Naive B cell (primary cell): Measurements from ENCODE around the gene STX2. TPM values are rescaled to one million over a fixed set of nuclear protein-coding genes. Genes with fewer than 3 reads are reported as not detected.
A peak's percentile ranks its signal among the peaks of the same experiment; 100 is the strongest.
"Not testable (repeated sequence)": the region's sequence is repeated elsewhere in the genome, so short reads cannot be mapped to it uniquely, and the experiment has no call there.

Experiments
- ATAC-seq, 2 donors: fragments of 150-1000 bp; cut with Tn5 transposase; 2 replicates each; pipeline ENCODE4 v1.10.0; 2021; ENCODE audit warnings: low read depth in 2 of 2, mild to moderate bottlenecking in 2 of 2, moderate library complexity in 2 of 2
- DNase-seq: peaks from one replicate; pipeline ENCODE4 v3.0.0; 2022
- H3K27ac Mint-ChIP-seq, 6 donors: one replicate each; pipeline ENCODE4 v1.8.0; 2020 to 2022; ENCODE audit warnings: mild to moderate bottlenecking in 6 of 6, mixed read lengths in 6 of 6, moderate library complexity in 5 of 6, inconsistent platforms in 2 of 6
- H3K27me3 Mint-ChIP-seq, 3 donors: one replicate each; pipeline ENCODE4 v1.8.0; 2021 to 2022; ENCODE audit warnings: mixed read lengths in 3 of 3, mild to moderate bottlenecking in 1 of 3
- H3K36me3 Mint-ChIP-seq, 2 donors: one replicate each; pipeline ENCODE4 v1.8.0; 2020 to 2022; ENCODE audit warnings: mixed read lengths in 2 of 2, inconsistent platforms in 1 of 2, mild to moderate bottlenecking in 1 of 2
- H3K4me1 Mint-ChIP-seq, 3 donors: one replicate each; pipeline ENCODE4 v1.8.0; 2020 to 2022; ENCODE audit warnings: mixed read lengths in 3 of 3, inconsistent platforms in 1 of 3, mild to moderate bottlenecking in 1 of 3, moderate library complexity in 1 of 3
- H3K4me3 Mint-ChIP-seq, 8 donors: one replicate each; pipeline ENCODE4 v1.8.0; 2020 to 2022; ENCODE audit warnings: mild to moderate bottlenecking in 8 of 8, mixed read lengths in 8 of 8, moderate library complexity in 8 of 8, inconsistent platforms in 2 of 8
- H3K9me3 Mint-ChIP-seq, 7 donors: one replicate each; pipeline ENCODE4 v1.8.0; 2020 to 2022; ENCODE audit warnings: mixed read lengths in 7 of 7, mild to moderate bottlenecking in 5 of 7, inconsistent platforms in 2 of 7, moderate library complexity in 1 of 7
- polyA plus RNA-seq, 6 donors: library from polyadenylated mRNA; unstranded; fragments of 300-500 nt; fragmentation: Illumina TruSeq; gene quantifications; one replicate each; pipeline ENCODE4 v1.2.3, GENCODE V29; 2021; ENCODE audit warnings: low read depth in 6 of 6

STX2 gene
- polyA plus RNA-seq, 6 donors from 2014 or later = 0.26 to 5.8 (median 5.4) TPM

DNA sequence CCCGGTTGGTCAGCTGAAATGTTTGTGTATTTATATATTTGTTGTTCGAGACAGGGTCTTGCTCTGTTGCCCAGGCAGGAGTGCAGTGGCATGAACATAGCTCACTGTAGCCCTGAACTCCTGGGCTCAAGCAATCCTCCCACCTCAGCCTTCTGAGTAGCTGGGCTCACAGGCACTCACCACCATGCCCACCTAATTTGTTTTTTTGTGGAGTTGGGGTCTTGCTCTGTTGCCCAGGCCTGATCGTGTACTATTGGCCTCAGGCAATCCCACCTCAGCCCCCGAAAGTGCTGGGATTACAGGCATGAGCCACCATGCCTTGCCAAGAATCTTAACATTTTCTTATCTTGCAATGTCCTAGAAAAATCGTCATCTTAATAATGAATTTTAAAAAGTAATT is 36.1 kb upstream of the STX2 start:
- Mint-ChIP-seq H3K9me3 (no peaks in the 10 kb centered on the region), H3K36me3 (peaks cover 9 to 20% of the 10 kb centered on the region in 2 donors), H3K4me1 (peaks cover 50 to 62% (median 52%) of the 10 kb centered on the region in 3 donors), H3K27me3 (no peaks in the 10 kb centered on the region), H3K27ac (peak overlapping the region in 2 of 6 donors; percentile 63 to 82), H3K4me3 (peak overlapping the region in 2 of 8 donors; percentile 21 to 92)
- no peak for ATAC-seq
- no peak for DNase-seq

DNA sequence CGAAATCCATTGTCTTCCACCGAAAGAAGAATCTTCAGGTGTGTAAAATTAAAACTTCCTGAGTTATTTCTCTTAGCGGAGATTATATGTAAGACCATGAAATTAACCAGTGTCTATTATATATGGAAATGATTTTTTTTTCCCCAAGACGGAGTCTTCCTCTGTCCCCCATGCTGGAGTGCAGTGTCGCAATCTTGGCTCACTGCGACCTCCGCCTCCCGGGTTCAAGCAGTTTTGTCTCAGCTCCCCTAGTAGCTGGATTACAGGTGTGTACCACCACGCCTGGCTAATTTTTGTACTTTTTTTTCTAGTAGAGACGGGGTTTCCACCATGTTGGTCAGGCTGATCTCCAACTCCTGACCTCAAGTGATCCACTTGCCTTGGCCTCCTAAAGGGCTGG is 35.6 kb upstream of the STX2 start:
- Mint-ChIP-seq H3K36me3 (peaks cover 9 to 20% of the 10 kb centered on the region in 2 donors), H3K9me3 (no peaks in the 10 kb centered on the region), H3K4me3 (peak overlapping the region in 3 of 8 donors; percentile 40 to 92 (median 67)), H3K4me1 (peaks cover 46 to 57% (median 48%) of the 10 kb centered on the region in 3 donors), H3K27me3 (no peaks in the 10 kb centered on the region), H3K27ac (peak overlapping the region in 2 of 6 donors; percentile 63 to 82)
- DNase-seq (no peak), ATAC-seq (no peak)

- Mint-ChIP-seq H3K4me1 (peaks cover 38 to 49% (median 40%) of the 10 kb centered on the region in 3 donors), H3K4me3 (peak overlapping the region in 7 of 8 donors; percentile 25 to 95 (median 67)), H3K9me3 (no peaks in the 10 kb centered on the region), H3K36me3 (peaks cover 9 to 20% of the 10 kb centered on the region in 2 donors), H3K27ac (peak overlapping the region in 4 of 6 donors; percentile 5 to 93 (median 91)), H3K27me3 (no peaks in the 10 kb centered on the region)
- peak; percentile 23 for DNase-seq
- no peak for ATAC-seq
Measured at GRCh38 chr12:130873825-130874224, 34.8 kb upstream of the STX2 start.

DNA sequence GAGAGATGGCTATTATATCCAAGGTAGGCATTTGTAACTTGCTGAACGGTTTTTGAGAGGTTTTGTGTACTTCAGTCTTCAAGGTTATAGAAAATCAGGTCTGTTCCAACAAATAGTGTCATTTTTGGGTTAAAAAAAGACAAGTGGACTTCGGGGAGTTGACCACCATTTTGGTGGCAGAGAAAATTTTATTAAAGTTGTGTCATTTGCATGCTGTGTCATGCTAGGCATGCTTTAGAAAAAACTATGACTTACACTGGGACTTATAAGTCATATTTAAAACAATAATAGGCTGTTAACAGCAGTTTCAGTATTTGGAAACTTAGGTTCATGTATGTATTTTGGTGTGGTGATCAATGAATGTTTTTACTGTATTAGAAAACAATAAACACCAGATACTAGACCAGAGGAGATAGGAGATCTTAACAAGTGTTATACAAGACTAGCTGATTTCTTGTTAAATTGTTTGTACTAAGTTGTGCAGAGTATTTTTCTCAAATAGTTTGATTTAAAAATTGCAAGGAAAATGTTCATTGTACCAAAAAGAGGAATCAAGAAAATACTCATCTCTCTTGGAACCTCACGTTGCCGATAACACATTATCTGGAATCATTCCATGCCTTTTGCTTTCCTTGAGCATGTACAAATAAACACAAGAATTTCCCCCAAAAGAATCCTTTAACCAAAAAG is 34.2 kb upstream of the STX2 start:
- Mint-ChIP-seq H3K36me3 (peaks cover 9 to 20% of the 10 kb centered on the region in 2 donors), H3K4me3 (peak overlapping the region; percentile 86 to 95 (median 90)), H3K4me1 (peaks cover 35 to 49% (median 38%) of the 10 kb centered on the region in 3 donors), H3K27me3 (no peaks in the 10 kb centered on the region), H3K27ac (peak overlapping the region in 5 of 6 donors; percentile 90 to 97 (median 93)), H3K9me3 (no peaks in the 10 kb centered on the region)
- no peak for ATAC-seq
- DNase-seq = no peak

- Mint-ChIP-seq H3K9me3 (no peaks in the 10 kb centered on the region), H3K27me3 (no peaks in the 10 kb centered on the region), H3K27ac (peak overlapping the region; percentile 82 to 97 (median 93)), H3K4me3 (peak overlapping the region; percentile 86 to 95 (median 90)), H3K4me1 (peaks cover 33 to 45% (median 34%) of the 10 kb centered on the region in 3 donors), H3K36me3 (peaks cover 9 to 20% of the 10 kb centered on the region in 2 donors)
- peak; percentile 61 for DNase-seq
- ATAC-seq = peak; percentile 47 to 49
Measured at GRCh38 chr12:130872179-130873096, 33.4 kb upstream of the STX2 start.

DNA sequence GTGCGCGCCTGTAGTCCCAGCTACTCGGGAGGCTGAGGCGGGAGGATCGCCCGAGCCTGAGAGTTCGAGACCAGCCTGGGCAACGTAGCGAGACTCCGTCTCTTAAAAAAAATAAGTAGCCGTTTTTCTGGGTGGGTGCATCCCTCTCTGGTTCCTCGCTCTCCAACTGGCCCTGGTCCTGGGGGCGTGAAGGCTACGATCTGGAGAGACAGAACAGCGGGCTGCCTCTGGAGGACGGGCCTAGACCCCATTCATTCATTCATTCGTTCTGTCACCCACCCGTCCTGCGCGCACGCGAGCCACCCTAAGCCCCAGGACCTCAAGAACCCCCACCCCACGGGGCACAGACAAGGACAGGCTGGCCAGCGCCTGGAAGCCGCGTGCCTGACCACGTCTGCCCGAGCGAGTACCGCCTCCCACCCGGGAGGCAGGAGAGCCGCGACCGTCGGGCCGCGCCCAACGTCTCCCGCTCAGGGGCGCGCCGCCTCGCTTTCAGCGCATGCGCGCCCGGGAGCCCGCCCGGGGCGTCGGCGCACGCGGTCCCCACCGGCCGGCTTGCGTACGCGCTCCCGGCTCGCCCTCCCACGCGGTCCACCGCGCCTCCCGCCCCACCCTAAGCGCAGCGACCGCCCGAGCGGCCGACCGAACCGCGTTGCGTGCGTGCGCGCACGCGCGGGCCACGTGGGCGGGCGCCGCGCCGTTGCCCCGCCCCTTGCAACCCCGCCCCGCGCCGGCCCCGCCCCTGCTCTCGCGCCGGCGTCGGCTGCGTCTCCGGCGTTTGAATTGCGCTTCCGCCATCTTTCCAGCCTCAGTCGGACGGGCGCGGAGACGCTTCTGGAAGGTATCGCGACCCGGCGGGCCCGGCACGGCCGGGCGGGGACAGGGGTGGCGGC is 32.5 kb upstream of the STX2 start, which contains the start of gene RAN:
Gene RAN, plus strand, starts transcription at position 781 of the 893 bp plus-strand sequence. CDS start 528 bp downstream, outside the sequence.
- no peaks in the 10 kb centered on the region for H3K27me3 Mint-ChIP-seq
- peak within 1 kb of the TSS; percentile 82 to 97 (median 94) for H3K27ac Mint-ChIP-seq
- DNase-seq = peak; percentile 92
- ATAC-seq = peak; percentile 78 to 83
- H3K36me3 Mint-ChIP-seq = peaks cover 9 to 20% of the 10 kb centered on the region in 2 donors
- H3K9me3 Mint-ChIP-seq = no peaks in the 10 kb centered on the region
- H3K4me3 Mint-ChIP-seq = peak within 1 kb of the TSS; percentile 86 to 95 (median 90)
- peaks cover 28 to 41% (median 30%) of the 10 kb centered on the region in 3 donors for H3K4me1 Mint-ChIP-seq

DNA sequence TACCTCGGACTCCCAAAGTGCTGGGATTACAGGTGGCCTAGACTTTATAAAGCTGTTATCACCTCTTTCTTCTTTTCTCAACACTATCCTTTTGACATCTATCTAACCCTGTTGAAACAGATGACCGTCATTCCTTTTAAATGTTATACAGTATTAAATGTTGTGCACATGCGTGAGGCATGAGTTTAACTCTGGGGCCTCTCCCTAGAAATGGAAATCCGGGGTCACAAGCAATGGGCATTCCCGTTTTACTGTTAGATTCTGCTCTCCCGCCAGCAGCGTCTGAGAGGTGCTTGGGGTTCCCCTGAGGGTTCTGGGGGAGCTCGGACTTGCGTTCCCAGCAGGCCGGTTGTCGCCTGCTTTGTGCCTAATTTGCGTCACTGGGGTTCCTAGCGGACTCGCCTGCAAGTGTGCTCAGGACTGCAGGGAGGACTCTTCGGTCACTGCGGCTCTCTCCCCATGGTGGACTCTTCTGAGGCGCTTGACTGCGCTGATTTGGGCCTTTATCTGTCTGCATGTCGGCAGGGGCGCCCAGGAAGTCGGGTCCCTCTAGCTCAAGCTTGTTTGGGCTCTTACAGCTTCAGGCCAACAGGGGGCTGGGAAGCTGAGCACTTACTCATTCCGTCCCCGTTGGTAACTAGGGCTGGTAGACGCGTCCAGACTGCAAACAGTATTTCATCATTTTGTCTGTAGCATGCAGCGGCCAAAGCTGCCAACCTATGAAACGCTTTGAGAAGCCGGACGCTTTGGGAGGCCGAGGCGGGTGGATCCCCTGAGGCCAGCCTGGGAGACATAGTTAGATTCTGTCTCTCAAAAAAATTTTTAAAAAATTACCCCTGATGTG is 31.6 kb upstream of the STX2 start:
- Mint-ChIP-seq H3K36me3 (peaks cover 9 to 17% of the 10 kb centered on the region in 2 donors), H3K4me1 (peaks cover 28 to 39% (median 28%) of the 10 kb centered on the region in 3 donors), H3K4me3 (peak overlapping the region; percentile 77 to 92 (median 84)), H3K27ac (peak overlapping the region; percentile 76 to 97 (median 92)), H3K27me3 (no peaks in the 10 kb centered on the region), H3K9me3 (no peaks in the 10 kb centered on the region)
- ATAC-seq (peak; percentile 36 to 54), DNase-seq (peak; percentile 48)

GRCh38 chr12:130868412-130868811 is 29.4 kb upstream of the STX2 start:
- no peaks in the 10 kb centered on the region for H3K9me3 Mint-ChIP-seq
- no peaks in the 10 kb centered on the region for H3K27me3 Mint-ChIP-seq
- no peak overlapping the region for H3K27ac Mint-ChIP-seq
- H3K36me3 Mint-ChIP-seq = peaks cover 0 to 8% of the 10 kb centered on the region in 2 donors
- ATAC-seq (no peak), DNase-seq (no peak)
- peaks cover 17 to 20% (median 18%) of the 10 kb centered on the region in 3 donors for H3K4me1 Mint-ChIP-seq
- peak overlapping the region in 1 of 8 donors; percentile 29 for H3K4me3 Mint-ChIP-seq

GRCh38 chr12:130863298-130863697 is 24.2 kb upstream of the STX2 start:
- DNase-seq = no peak
- H3K4me1 Mint-ChIP-seq = no peaks in the 10 kb centered on the region
- peaks cover 0 to 9% of the 10 kb centered on the region in 2 donors for H3K36me3 Mint-ChIP-seq
- H3K4me3 Mint-ChIP-seq = no peak overlapping the region
- H3K27ac Mint-ChIP-seq = no peak overlapping the region
- no peak for ATAC-seq
- peaks cover 0 to 6% (median 1%) of the 10 kb centered on the region in 7 donors for H3K9me3 Mint-ChIP-seq
- peaks cover 4 to 8% (median 6%) of the 10 kb centered on the region in 3 donors for H3K27me3 Mint-ChIP-seq

DNA sequence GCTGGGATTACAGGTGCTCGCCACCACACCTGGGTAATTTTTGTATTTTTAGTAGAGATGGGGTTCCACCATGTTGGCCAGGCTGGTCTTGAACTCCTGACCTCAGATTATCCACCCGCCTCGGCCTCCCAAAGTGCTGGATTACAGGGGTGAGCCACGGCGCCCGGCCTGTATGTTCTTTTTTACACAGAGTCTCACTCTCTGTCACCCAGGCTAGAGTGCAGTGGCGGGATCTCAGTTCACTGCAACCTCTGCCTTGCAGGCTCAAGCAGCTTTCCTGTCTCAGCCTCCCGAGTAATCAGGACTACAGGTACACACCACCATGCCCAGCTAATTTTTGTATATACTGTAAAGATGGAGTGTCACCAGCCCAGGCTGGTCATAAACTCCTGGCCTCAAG is 23.7 kb upstream of the STX2 start:
- DNase-seq, H3K27me3 Mint-ChIP-seq, ATAC-seq, H3K4me3 Mint-ChIP-seq, H3K4me1 Mint-ChIP-seq, H3K27ac Mint-ChIP-seq: not testable (repeated sequence)
- peaks cover 4 to 13% of the 10 kb centered on the region in 2 donors for H3K36me3 Mint-ChIP-seq
- H3K9me3 Mint-ChIP-seq = peaks cover 4 to 10% (median 5%) of the 10 kb centered on the region in 7 donors

- Mint-ChIP-seq H3K36me3 (peaks cover 5 to 18% of the 10 kb centered on the region in 2 donors), H3K27ac (peak overlapping the region in 1 of 6 donors; percentile 79), H3K9me3 (peaks cover 6 to 13% (median 6%) of the 10 kb centered on the region in 7 donors), H3K4me3 (no peak overlapping the region), H3K4me1 (no peaks in the 10 kb centered on the region), H3K27me3 (peaks cover 8 to 10% (median 9%) of the 10 kb centered on the region in 3 donors)
- no peak for DNase-seq
- no peak for ATAC-seq
Measured at GRCh38 chr12:130862161-130862560, 23.1 kb upstream of the STX2 start.

DNA sequence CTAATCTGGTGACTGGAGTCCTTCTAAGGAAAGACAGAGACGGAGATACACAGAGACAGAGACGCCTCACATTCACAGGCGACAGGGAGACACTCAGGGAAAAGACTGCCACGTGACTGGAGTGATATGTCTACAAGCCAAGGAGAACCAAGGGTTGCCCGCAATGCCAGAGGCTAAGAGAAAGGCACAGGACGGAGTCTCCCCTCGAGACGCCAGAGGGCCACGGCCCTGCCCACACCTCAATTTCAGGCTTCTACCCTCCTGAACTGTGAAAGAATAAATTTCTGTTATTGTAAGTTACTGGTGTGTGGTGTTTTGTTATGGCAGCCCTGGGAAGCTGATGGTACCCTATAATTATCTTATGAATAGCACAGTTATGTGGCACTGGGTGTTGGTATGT is 21.3 kb upstream of the STX2 start:
- H3K4me3 Mint-ChIP-seq = no peak overlapping the region
- ATAC-seq (no peak), DNase-seq (no peak)
- H3K36me3 Mint-ChIP-seq = peaks cover 5 to 25% of the 10 kb centered on the region in 2 donors
- no peaks in the 10 kb centered on the region for H3K4me1 Mint-ChIP-seq
- peak overlapping the region in 1 of 6 donors; percentile 80 for H3K27ac Mint-ChIP-seq
- H3K27me3 Mint-ChIP-seq = peaks cover 14 to 22% (median 18%) of the 10 kb centered on the region in 3 donors
- H3K9me3 Mint-ChIP-seq = peaks cover 10 to 18% (median 12%) of the 10 kb centered on the region in 7 donors
